NCI-H1930 (cell line): ENCODE data around the gene JUN.
A peak's percentile ranks its signal among the peaks of the same experiment; 100 is the strongest.

Experiments used
- DNase-seq, 2 experiments: peaks; one replicate each; lab custom pipeline; 2025; lab: John Stamatoyannopoulos, UW

JUN gene

DNA sequence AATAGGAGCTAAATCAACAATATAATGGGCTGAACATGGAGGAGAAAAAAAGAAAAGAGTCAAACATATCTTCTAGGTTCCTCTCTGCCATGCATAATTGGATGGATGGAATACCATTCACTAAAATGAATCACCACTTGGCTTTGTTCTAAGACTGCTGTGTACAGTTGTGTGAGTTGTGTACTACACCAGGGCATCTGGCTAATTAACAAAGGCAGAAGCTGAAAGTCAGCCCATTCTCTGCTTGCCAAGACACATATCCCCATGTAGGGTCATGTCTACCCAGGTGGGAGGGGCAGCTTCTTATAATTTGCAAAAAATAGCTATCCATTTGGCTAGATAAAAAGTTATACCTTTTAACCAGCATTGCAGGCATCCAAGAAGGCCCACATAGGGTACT lies 21.0 kb downstream of the JUN start:
- no peak for DNase-seq

DNA sequence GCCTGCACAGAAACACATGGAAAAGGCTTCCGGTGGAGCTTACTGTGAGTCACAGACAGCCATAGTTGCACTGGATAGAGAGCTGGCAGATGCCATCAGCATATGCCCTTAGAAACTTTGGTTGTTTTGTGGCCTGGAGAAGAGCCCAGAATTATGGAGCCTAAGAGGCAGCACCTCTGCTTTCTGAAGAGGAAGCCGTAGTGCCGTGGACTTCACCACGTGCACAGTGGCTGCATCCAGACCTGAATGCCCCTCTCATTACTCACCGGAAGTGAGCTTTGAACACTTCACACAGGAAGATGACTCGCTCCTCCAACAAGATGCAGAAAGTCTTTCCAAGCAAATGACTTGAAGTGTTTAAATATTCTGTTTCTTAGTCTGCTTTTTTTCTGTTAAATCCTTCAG lies 28.4 kb downstream of the JUN start:
- no peak for DNase-seq

- DNase-seq, result no peak
Observed at GRCh38 chr1:58754683-58755467, 29.0 kb downstream of the JUN start.

DNA sequence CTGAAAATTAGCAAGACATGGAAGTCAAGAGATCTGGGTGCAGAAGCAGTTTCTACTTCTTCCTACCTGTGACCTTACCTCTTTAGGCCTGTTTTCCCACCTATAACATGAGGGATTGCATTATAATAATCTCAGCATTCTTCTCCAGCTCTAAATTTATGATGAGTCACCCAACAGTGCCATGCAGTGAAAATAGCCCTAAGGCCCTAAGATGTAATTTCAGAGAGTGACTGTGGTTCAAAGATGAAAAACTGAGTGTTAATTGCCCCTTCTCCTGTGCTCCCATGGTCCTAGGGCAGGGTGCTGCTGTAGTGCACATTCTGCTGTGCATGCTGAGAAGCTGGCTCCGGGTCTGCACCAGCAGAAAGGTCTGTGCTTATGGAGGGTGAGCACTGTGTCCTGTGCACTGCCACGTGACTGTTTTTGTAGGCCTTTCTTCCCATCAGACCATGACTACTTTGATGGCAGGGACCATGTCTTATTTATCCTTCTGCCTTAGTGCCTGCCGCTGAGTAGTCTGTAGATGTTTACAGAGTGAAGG lies 29.7 kb downstream of the JUN start:
- DNase-seq, result no peak

DNA sequence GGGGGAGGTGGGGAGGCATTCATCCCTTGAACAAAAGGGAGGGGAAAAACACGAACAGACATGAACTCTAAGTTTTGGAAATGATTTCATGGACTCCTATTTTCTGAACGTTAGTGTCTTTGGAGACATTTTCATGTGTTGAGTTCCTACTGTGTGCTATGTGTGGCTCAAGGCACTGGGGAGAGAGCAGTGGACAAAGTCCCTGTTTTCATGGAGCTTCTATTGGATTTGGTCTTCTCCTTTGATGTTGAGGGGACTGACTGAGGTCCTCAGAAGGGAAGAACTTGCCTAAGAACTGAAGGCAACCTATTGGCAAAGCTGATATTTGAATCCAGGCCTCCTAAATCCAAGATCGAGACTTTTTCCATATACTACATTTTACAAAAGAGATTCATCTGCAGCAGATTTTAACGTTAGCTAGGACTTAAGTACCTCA lies 30.4 kb downstream of the JUN start:
- no peak for DNase-seq

GRCh38 chr1:58749646-58750045 lies 34.2 kb downstream of the JUN start:
- no peak for DNase-seq

DNA sequence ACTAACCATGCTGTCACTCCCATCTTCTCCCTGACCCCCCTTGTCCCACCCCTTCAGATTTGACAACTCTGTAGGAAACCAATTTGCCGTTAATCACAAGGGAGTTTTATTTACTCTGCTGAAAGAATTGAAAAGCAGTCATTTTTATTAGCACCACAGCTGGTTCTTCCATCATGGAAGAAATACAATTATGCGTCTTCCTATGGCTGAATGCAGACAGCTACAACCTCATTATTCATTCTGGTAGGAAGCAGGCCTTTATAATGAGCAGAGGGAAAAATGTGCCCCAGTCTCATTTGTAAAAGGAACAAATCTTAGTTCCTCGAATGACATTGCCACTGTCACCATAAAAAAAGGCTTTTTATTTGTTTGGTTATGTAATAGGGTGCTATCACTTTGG lies 35.2 kb downstream of the JUN start:
- no peak for DNase-seq

GRCh38 chr1:58746757-58747156 lies 37.1 kb downstream of the JUN start:
- DNase-seq, result no peak

DNA sequence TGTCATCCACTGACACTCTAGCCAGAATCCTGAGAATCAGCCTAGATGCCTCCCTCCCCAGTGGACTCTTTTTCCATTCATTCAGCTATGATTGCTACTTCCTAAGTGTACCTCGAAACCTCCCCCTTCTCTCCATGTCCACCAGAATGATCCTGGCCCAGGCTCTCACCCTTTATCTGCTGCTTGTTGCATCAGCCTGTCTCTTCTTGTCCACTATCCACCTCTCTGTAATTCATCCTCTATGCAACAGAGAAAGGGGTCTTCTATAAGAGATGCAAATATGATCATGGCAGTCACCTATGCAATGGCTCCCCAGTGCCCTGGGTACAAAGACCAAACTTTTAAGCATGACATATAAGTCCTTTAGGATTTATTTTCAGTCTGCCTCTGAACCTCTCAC lies 37.7 kb downstream of the JUN start:
- no peak for DNase-seq

DNA sequence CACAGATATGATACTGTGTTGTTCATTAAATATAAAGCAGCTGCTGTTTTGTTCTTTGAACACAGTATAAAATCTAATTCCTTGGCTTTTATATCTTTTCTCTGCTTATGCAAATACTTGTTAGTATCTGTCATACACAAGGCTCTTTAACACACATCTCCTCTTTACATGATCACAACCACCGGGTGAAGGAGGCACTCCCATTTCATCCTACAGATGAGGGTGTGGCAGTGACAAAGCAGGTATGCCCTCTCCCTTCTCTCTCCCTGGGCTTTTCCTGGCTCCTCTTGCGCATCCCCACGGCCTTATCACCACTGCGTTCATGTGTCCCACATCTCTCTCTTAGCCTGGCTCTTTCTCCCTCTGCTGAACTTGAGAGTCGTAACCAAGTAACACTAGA lies 38.2 kb downstream of the JUN start:
- DNase-seq, result no peak

GRCh38 chr1:58745117-58745516 lies 38.7 kb downstream of the JUN start:
- DNase-seq, result no peak

- DNase-seq, result no peak
Observed at GRCh38 chr1:58741678-58742553, 41.9 kb downstream of the JUN start.

DNA sequence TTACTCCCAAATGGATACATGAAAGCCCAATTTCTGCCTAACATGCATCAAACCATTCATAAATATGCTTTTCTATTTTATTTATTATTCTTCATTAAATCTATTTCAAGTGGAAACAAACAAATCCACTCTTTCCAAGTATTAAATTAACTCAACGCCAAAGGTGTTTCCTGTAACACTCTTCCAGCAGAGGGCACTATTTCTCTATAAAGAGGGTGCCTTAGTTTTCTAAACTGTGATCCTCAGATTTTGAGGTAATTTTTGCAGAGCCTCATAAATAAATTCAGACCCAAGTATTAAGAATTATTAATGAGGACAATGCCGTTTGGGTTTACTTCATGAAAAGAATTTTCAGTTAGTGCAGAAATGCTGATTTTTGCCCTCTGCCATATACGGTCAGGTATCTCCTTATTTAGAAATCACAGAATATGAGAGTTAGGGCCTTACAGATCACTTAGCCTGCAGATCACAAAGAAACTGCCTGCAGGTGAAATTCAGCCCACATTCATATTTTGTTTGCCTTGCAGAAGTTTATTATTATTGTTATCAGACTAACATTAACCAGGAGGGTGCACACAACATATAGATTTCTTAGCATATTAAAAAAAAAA lies 43.9 kb downstream of the JUN start:
- peak; percentile 26 to 49 for DNase-seq

DNA sequence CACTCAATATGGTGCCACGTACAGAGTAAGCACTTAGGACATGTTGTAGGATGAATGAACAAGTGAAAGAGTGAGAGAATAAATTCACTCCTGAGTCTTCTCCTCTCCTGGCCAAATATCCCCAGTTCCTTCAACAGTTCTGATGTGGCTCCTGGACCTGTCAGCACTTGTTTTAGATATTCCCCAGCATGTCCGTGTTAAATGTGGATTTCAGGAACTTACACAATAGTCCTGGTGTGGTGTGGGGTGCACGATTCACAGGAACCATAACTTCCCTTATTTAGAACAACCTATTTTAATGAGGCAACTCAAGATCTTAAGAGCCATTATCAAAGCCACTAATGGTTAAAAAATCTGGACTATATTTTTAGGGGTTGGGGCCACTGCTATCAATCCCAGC lies 45.0 kb downstream of the JUN start:
- DNase-seq, result no peak

GRCh38 chr1:58735586-58735985 lies 48.3 kb downstream of the JUN start:
- no peak for DNase-seq

DNA sequence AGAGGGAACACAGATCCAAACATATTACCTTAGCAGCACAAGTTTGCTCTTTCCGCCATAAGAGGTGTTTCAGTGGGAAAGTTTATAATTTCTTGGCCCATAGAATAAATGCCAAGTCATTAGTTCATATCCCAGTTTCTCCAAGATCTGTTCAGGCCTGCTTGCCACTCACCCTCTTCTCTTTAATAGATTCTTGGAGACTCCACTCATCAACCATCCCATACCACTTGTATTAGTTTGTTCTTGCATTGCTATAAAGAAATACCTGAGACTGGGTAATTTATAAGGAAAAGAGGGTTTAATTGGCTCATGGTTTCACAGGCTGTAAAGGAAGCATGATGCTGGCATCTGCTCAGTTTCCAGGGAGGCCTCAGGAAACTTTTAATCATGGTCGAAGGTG lies 49.2 kb downstream of the JUN start:
- DNase-seq, result no peak

DNA sequence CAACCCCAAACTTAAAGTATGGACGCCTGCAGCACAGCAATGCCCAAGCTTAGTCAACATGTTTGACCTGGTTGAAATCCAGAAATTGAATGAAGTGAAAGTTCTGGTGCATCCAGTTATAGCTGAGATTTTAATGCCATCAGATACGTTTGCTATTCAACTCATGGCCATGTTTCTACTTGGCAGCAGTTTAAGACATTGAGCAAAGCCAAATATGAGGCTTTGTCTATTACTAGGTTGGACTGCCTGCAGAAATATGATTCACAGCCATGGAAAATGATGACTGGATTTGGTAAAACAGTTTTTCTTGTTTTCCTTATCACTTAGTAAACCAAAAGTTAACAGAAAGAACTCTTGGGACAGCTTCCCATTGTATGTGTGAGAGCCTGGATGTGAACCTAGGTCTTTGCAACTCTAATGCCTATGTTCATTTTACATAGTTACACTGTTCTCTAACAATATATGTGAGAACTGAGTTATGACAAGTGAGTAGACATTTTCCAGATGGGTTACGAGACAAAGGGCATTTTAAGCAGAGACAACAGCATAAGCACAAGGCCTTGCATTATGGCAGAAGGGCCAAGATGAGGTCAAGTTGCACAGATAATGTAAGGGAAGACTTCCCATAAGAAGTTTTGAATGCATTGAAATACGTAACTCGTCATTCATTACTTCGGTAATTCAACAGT lies 51.6 kb downstream of the JUN start:
- DNase-seq, result no peak
